Measurements from ENCODE around the gene ME1.

Gene ME1

GRCh38 chr6:83169106-83169505 lies 261.7 kb downstream of the ME1 start:
- Histone ChIP-seq H3K27me3 (ENCODE audit: control insufficient read depth, low read length) (no peaks in the 10 kb centered on the region), H3K36me3 (ENCODE audit: control insufficient read depth, low read length) (peaks cover 93% of the 10 kb centered on the region), H3K4me2 (ENCODE audit: low read length) (no peak overlapping the region), H3K4me1 (ENCODE audit: control insufficient read depth, low read length) (no peaks in the 10 kb centered on the region), H3K9me3 (ENCODE audit: control insufficient read depth, insufficient read depth, low read length) (no peaks in the 10 kb centered on the region), H3K9me2 (replicated peaks; ENCODE audit: control insufficient read depth, low read length) (no peaks in the 10 kb centered on the region), H3K27ac (ENCODE audit: low read depth, low read length) (no peak overlapping the region), H3K79me2 (ENCODE audit: control insufficient read depth, low read length) (no peaks in the 10 kb centered on the region), H3F3A (ENCODE audit: control insufficient read depth, insufficient read depth) (no peaks in the 10 kb centered on the region), H4K20me1 (ENCODE audit: control insufficient read depth, insufficient read depth, low read depth, low read length) (no peaks in the 10 kb centered on the region), H3K4me3 (ENCODE audit: low read length) (no peak overlapping the region)
- TF ChIP-seq EZH2phosphoT487 (IDR thresholded peaks at IDR 0.05; ENCODE audit: borderline replicate concordance, low read length) (no peak), CTCF (IDR thresholded peaks at IDR 0.05; ENCODE audit: low read depth, low read length, poor library complexity, severe bottlenecking) (no peak)

- Histone ChIP-seq H3K79me2 (ENCODE audit: control insufficient read depth, low read length) (no peaks in the 10 kb centered on the region), H3K4me1 (ENCODE audit: control insufficient read depth, low read length) (no peaks in the 10 kb centered on the region), H3K27me3 (ENCODE audit: control insufficient read depth, low read length) (no peaks in the 10 kb centered on the region), H4K20me1 (ENCODE audit: control insufficient read depth, insufficient read depth, low read depth, low read length) (no peaks in the 10 kb centered on the region), H3F3A (ENCODE audit: control insufficient read depth, insufficient read depth) (no peaks in the 10 kb centered on the region), H3K4me2 (ENCODE audit: low read length) (no peak overlapping the region), H3K4me3 (ENCODE audit: low read length) (no peak overlapping the region), H3K9me2 (replicated peaks; ENCODE audit: control insufficient read depth, low read length) (no peaks in the 10 kb centered on the region), H3K27ac (ENCODE audit: low read depth, low read length) (no peak overlapping the region), H3K9me3 (ENCODE audit: control insufficient read depth, insufficient read depth, low read length) (no peaks in the 10 kb centered on the region), H3K36me3 (ENCODE audit: control insufficient read depth, low read length) (peaks cover 98% of the 10 kb centered on the region)
- no peak for TF ChIP-seq CTCF (IDR thresholded peaks at IDR 0.05; ENCODE audit: low read depth, low read length, poor library complexity, severe bottlenecking)
- TF ChIP-seq EZH2phosphoT487 (IDR thresholded peaks at IDR 0.05; ENCODE audit: borderline replicate concordance, low read length), result no peak
Measured at GRCh38 chr6:83168556-83168955, 262.3 kb downstream of the ME1 start.

GRCh38 chr6:83167726-83168278 lies 263.0 kb downstream of the ME1 start:
- H3K79me2 ChIP-seq (ENCODE audit: control insufficient read depth, low read length), result no peaks in the 10 kb centered on the region
- no peaks in the 10 kb centered on the region for H4K20me1 ChIP-seq (ENCODE audit: control insufficient read depth, insufficient read depth, low read depth, low read length)
- H3F3A ChIP-seq (ENCODE audit: control insufficient read depth, insufficient read depth), result no peaks in the 10 kb centered on the region
- H3K9me3 ChIP-seq (ENCODE audit: control insufficient read depth, insufficient read depth, low read length), result no peaks in the 10 kb centered on the region
- no peak overlapping the region for H3K27ac ChIP-seq (ENCODE audit: low read depth, low read length)
- H3K4me1 ChIP-seq (ENCODE audit: control insufficient read depth, low read length), result no peaks in the 10 kb centered on the region
- TF ChIP-seq EZH2phosphoT487 (IDR thresholded peaks at IDR 0.05; ENCODE audit: borderline replicate concordance, low read length) (no peak), CTCF (IDR thresholded peaks at IDR 0.05; ENCODE audit: low read depth, low read length, poor library complexity, severe bottlenecking) (no peak)
- H3K9me2 ChIP-seq (replicated peaks; ENCODE audit: control insufficient read depth, low read length), result no peaks in the 10 kb centered on the region
- H3K27me3 ChIP-seq (ENCODE audit: control insufficient read depth, low read length), result no peaks in the 10 kb centered on the region
- H3K4me2 ChIP-seq (ENCODE audit: low read length), result no peak overlapping the region
- peaks cover 96% of the 10 kb centered on the region for H3K36me3 ChIP-seq (ENCODE audit: control insufficient read depth, low read length)
- H3K4me3 ChIP-seq (ENCODE audit: low read length), result no peak overlapping the region

All from DOHH2 (cell line).